Right lobe of liver (tissue), 6 donors: Measurements from ENCODE around the gene FCER2. TPM values are rescaled to one million over a fixed set of nuclear protein-coding genes. Genes with fewer than 3 reads are reported as not detected.

ENCODE experiments used
- ATAC-seq, 4 donors: fragments of 200-7000 bp; cut with Tn5 transposase; one replicate each; pipeline ENCODE4 v1.9.1; 2020; ENCODE audit warnings: mild to moderate bottlenecking in 4 of 4, moderate library complexity in 4 of 4
- DNase-seq, 3 donors: peaks; one replicate each; pipeline ENCODE4 v3.0.0-alpha.2; 2020
- H3K27ac ChIP-seq, 3 donors: fragments of 200-600 bp; one replicate each; pipeline ENCODE4 v1.8.0; 2022
- H3K27me3 ChIP-seq, 2 donors: fragments of 200-600 bp; one replicate each; pipeline ENCODE4 v1.8.0; 2022
- H3K36me3 ChIP-seq, 4 donors: fragments of 200-600 bp; sonication (generic) in 1 of 4; one replicate each; pipeline versions ENCODE4 v1.5.1 to v1.8.0; 2017 to 2022; ENCODE audit warnings: control low read depth in 1 of 4
- H3K4me1 ChIP-seq, 4 donors: fragments of 200-600 bp; sonication (generic) in 1 of 4; one replicate each; pipeline versions ENCODE4 v1.5.1 to v1.8.0; 2017 to 2022; ENCODE audit warnings: control low read depth in 1 of 4
- H3K4me3 ChIP-seq, 3 donors: fragments of 200-600 bp; one replicate each; pipeline ENCODE4 v1.8.0; 2022
- H3K9me3 ChIP-seq, 4 donors: fragments of 200-600 bp; sonication (generic) in 1 of 4; one replicate each; pipeline versions ENCODE4 v1.5.1 to v1.8.0; 2017 to 2022; ENCODE audit warnings: control low read depth in 1 of 4
- POLR2A ChIP-seq: fragments of 450-650 bp; IDR thresholded peaks from one replicate; pipeline ENCODE4 v1.6.1; 2017; ENCODE audit warnings: antibody characterized with exemption, mild to moderate bottlenecking
- WGBS: methylation state at CpG from one replicate; pipeline ENCODE4 v1.1.6; 2018; ENCODE audit warnings: low coverage, low lambda C conversion rate; ENCODE audit not compliant: insufficient coverage; ENCODE audit errors: missing lambda C conversion rate; 5-methylcytosine and 5-hydroxymethylcytosine counted together
- intact Hi-C, 2 donors: fragments of 100-400 bp; cut with DNase I; formaldehyde crosslinking; loops; one replicate each; pipeline versions ENCODE4 v1.11.2 to v1.14.1; 2022
- total RNA-seq, 6 experiments: library from RNA; depleted of rRNA in 2 of 6; stranded (reverse); fragments of >200 nt in 2 of 6; fragmentation: NEBNext Ultra II Directional in 3 of 6; extraction: Animal tissue kit (Norgen Biotek cat#: 25700) in 3 of 6; gene quantifications; one replicate each; pipeline versions ENCODE4 v1.1.0 to v1.2.4, GENCODE V29; 2016 to 2023
- TF ChIP-seq, protein P1 (sequence below), 4 donors: fragments of 200-600 bp in 3 of 4; fragments of 450-650 bp in 1 of 4; IDR thresholded peaks; one replicate each; pipeline versions ENCODE4 v1.5.1 to v1.8.0; 2016 to 2022; ENCODE audit warnings: antibody characterized with exemption in 4 of 4, mild to moderate bottlenecking in 2 of 4
- donor health status: DM: no; HTN: yes; CAD: no.
- donor health status: DM: no; HTN: no; CAD: no.
- donor health status: DM: no; HTN: no; CAD: no.
- donor health status: DM: no; HTN: yes; CAD: no.
- donor health status: DM: no; HTN: yes; CAD: no.

FCER2 gene
- total RNA-seq, 6 experiments from 2014 or later = 0.18 to 0.29 TPM; not detected in 4

DNA sequence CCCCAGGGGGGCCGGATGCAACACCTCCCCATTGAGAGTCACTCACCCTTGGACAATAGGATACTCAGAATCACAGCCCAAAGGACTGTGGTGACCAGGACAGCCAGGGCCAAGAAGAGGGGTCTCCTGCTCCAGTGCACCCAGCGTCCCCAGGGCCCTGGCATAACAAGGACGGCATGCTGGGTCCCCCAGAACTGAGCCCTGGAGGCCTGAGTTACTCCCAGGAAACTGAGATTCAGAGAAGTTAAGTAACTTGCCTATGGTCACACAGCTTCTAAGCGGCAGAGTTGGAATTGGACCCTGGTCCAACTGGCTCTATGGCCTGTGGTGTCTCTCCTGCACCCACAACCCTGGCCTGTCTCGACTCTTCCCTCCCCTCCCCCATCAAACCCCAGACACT lies 29.7 kb upstream of the FCER2 start:
- intact Hi-C loops = no loop called here
- peak overlapping the region in 1 of 3 donors; percentile 75 for H3K27ac ChIP-seq
- no peaks in the 10 kb centered on the region for H3K9me3 ChIP-seq
- no peaks in the 10 kb centered on the region for H3K4me1 ChIP-seq
- H3K4me3 ChIP-seq = peak overlapping the region in 2 of 3 donors; percentile 23 to 31
- no peaks in the 10 kb centered on the region for H3K27me3 ChIP-seq
- no peaks in the 10 kb centered on the region for H3K36me3 ChIP-seq
- WGBS = 60% methylated on average over 1 of the region's 5 CpGs
- ATAC-seq (peak in 1 of 4 donors; percentile 2), DNase-seq (no peak)
- TF ChIP-seq POLR2A = no peak
- TF ChIP-seq, protein P1, sequence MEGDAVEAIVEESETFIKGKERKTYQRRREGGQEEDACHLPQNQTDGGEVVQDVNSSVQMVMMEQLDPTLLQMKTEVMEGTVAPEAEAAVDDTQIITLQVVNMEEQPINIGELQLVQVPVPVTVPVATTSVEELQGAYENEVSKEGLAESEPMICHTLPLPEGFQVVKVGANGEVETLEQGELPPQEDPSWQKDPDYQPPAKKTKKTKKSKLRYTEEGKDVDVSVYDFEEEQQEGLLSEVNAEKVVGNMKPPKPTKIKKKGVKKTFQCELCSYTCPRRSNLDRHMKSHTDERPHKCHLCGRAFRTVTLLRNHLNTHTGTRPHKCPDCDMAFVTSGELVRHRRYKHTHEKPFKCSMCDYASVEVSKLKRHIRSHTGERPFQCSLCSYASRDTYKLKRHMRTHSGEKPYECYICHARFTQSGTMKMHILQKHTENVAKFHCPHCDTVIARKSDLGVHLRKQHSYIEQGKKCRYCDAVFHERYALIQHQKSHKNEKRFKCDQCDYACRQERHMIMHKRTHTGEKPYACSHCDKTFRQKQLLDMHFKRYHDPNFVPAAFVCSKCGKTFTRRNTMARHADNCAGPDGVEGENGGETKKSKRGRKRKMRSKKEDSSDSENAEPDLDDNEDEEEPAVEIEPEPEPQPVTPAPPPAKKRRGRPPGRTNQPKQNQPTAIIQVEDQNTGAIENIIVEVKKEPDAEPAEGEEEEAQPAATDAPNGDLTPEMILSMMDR (IDR thresholded peaks at IDR 0.05) = no peak

DNA sequence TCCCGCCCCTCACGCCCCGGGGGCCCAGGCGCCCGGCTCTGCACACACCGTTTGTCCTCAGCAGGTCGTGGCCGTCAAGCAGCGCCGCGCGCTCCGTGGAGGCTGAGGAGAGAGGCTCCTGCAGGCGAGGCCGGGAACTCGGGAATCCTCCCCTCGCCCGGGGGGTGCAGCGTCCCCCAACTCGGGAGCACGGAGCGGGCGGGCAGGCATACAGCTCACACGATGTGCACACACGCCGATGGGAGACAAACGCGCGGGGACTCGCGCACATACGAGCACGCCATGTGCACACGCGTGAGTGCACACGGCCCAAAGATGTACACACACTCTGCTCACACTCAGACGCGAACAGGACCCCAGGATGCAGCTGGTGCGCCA lies 29.3 kb upstream of the FCER2 start:
- ATAC-seq = no peak
- no peaks in the 10 kb centered on the region for H3K36me3 ChIP-seq
- H3K9me3 ChIP-seq = no peaks in the 10 kb centered on the region
- no peak overlapping the region for H3K27ac ChIP-seq
- intact Hi-C loops = no loop called here
- DNase-seq = no peak
- TF ChIP-seq, protein P1 (IDR thresholded peaks at IDR 0.05) = no peak
- no peak for TF ChIP-seq POLR2A
- H3K27me3 ChIP-seq = no peaks in the 10 kb centered on the region
- H3K4me3 ChIP-seq = peak overlapping the region; percentile 12 to 31 (median 23)
- WGBS = 40% methylated on average over 1 of the region's 39 CpGs
- H3K4me1 ChIP-seq = no peaks in the 10 kb centered on the region

DNA sequence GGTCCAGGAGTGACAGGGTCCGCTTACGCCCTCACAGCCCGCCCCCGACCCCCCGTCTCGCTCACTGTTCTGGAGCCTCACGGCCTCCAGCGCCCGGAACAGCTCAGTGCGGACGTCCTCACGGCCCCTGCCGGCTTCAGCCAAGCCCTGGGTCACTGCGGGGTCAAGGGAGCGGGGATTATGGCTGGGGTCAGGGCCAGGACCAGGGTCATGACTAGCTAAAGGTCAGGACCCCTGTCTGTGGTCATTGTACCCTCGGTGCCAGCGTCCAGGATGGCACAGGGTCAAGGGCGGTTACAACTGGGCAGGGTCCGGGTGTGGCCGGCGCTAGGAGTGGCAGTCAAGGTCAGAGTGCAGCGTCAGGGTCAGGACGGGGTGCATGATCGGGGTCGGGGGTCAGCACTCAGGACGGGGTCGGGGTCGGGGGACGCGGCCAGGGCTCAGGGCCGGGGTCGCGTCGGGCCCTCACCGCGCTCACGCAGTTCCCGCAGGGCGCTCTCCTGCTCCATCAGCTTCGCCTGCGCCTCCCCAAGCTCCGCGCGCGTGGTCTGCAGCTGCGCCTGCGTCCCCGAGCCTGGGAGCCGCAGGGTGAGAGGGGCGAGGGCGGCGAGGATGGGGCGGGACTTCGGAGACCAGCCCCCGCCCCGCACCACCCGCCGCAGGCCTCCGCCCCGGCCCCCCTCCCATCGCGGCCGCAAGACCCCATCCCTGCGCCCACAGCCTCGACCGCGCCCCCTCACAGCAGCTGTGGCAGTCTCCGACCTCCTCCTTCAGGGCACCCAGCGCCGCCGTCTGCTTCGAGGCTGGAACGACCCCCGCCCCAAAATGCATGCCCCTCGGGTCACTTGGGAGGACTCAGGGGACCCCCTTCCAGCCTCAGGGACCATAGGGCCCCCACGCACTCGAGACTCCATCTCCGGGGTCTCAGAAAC lies 28.6 kb upstream of the FCER2 start:
- Histone ChIP-seq H3K36me3 (no peaks in the 10 kb centered on the region), H3K9me3 (no peaks in the 10 kb centered on the region), H3K27ac (no peak overlapping the region), H3K27me3 (no peaks in the 10 kb centered on the region), H3K4me3 (peak overlapping the region; percentile 12 to 31 (median 23)), H3K4me1 (no peaks in the 10 kb centered on the region)
- peak in 1 of 3 donors; percentile 56 for DNase-seq
- WGBS = no CpG with 5 or more reads among the region's 78 CpGs
- no peak for TF ChIP-seq POLR2A
- TF ChIP-seq, protein P1 (IDR thresholded peaks at IDR 0.05) = no peak
- intact Hi-C loops = no loop called here
- peak in 2 of 4 donors; percentile 7 for ATAC-seq

DNA sequence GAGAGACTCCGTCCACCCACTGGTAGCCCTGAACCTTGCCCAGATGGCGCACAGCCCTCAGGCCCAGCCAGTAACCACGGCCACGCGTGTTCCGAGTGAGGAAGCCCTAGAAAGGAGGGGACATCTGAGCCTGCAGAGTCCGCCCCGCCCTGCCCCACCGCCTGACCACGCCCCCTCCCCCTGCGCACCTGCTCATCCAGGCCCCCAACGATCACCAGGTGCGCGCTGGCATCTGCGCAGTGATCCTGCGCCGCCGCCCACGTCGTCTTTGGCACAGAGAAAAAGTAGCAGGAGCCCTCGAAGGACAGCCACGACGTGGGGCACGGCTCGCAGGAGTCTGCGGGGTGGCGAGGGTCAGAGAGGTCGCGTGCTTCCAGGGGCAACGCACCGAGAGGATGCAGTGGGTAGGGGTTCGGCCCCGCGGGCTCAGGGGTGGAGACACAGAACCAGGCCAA lies 27.9 kb upstream of the FCER2 start:
- no peak overlapping the region for H3K27ac ChIP-seq
- no peaks in the 10 kb centered on the region for H3K9me3 ChIP-seq
- TF ChIP-seq, protein P1 (IDR thresholded peaks at IDR 0.05) = no peak
- no peak for TF ChIP-seq POLR2A
- DNase-seq (peak in 1 of 3 donors; percentile 51), ATAC-seq (no peak)
- no peaks in the 10 kb centered on the region for H3K4me1 ChIP-seq
- intact Hi-C loops = no loop called here
- WGBS = 11% methylated on average over 5 of the region's 34 CpGs
- H3K36me3 ChIP-seq = no peaks in the 10 kb centered on the region
- H3K27me3 ChIP-seq = no peaks in the 10 kb centered on the region
- H3K4me3 ChIP-seq = peak overlapping the region in 2 of 3 donors; percentile 9 to 16
